ENCODE measurements around the gene NDFIP2. TPM values are rescaled to one million over a fixed set of nuclear protein-coding genes. Genes with fewer than 3 reads are reported as not detected.

NDFIP2 gene
- total RNA-seq, 4 donors from 2014 or later, result 56.9 to 116 (median 83.6) TPM

DNA sequence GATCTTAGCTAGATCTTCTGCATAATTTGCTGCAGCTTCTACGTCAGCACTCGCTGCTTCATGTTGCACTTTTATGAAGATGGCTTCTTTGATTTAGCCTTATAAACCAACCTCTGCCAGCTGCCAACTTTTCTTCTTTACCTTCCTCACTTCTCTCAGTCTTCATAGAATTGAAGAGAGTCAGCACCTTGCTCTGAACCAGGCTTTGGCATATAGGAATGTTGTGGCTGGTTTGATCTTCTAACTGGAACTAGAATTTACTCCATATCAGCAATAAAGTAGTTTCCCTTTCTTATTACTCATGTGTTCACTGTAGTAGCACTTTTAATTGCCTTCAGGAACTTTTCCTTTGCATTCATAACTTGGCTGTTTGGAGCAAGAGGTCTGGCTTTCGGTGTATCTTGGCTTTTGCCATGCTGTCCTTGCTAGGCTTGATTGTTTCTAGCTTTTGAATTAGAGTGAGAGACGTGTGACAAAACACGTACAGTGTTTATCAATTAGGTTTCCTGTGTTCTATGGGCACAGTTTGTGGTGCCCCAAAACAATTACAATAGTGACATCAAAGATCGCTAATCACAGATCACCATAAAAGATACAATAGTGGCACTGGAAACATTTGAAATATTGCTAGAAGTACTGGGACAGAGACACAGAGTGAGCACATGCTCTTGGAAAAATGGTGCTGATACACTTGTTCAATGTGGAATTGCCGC lies 50.7 kb downstream of the NDFIP2 start:
- Histone ChIP-seq H3K4me1 (no peaks in the 10 kb centered on the region), H3K27ac (no peak overlapping the region), H3K4me3 (no peak overlapping the region), H3K27me3 (no peaks in the 10 kb centered on the region), H3K9me3 (no peaks in the 10 kb centered on the region), H3K36me3 (peaks cover 0 to 3% (median 0%) of the 10 kb centered on the region in 4 donors)
- intact Hi-C loops (cut with DNase I; ENCODE audit: low total_unique reads) (no loop called here), in situ Hi-C loops (cut with MboI; ENCODE audit: low pct_ligation_motif_present in 1 of 4, low pct_unique_long_range_greater_than_20kb in 1 of 4, low sequenced_read_pairs in 3 of 4) (loop anchor here in 1 of 4 donors (10.0 kb wide), 1 partner anchor 107 kb away; no protein-coding TSS in a partner anchor)
- TF ChIP-seq POLR2A (IDR thresholded peaks at IDR 0.05), result no peak
- TF ChIP-seq, protein P1, sequence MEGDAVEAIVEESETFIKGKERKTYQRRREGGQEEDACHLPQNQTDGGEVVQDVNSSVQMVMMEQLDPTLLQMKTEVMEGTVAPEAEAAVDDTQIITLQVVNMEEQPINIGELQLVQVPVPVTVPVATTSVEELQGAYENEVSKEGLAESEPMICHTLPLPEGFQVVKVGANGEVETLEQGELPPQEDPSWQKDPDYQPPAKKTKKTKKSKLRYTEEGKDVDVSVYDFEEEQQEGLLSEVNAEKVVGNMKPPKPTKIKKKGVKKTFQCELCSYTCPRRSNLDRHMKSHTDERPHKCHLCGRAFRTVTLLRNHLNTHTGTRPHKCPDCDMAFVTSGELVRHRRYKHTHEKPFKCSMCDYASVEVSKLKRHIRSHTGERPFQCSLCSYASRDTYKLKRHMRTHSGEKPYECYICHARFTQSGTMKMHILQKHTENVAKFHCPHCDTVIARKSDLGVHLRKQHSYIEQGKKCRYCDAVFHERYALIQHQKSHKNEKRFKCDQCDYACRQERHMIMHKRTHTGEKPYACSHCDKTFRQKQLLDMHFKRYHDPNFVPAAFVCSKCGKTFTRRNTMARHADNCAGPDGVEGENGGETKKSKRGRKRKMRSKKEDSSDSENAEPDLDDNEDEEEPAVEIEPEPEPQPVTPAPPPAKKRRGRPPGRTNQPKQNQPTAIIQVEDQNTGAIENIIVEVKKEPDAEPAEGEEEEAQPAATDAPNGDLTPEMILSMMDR (IDR thresholded peaks at IDR 0.05), result no peak
- no peak for TF ChIP-seq EP300 (IDR thresholded peaks at IDR 0.05; ENCODE audit: low read depth)
- TF ChIP-seq POLR2AphosphoS5 (IDR thresholded peaks at IDR 0.05), result no peak
- DNase-seq, result no peak
- 92 to 93% methylated on average over 7 of the region's 7 CpGs for WGBS, 2 donors (ENCODE audit: low coverage in 1 of 2)

GRCh38 chr13:79532576-79532975 lies 51.6 kb downstream of the NDFIP2 start:
- Histone ChIP-seq H3K27ac (no peak overlapping the region), H3K4me3 (no peak overlapping the region), H3K36me3 (peaks cover 0 to 3% (median 0%) of the 10 kb centered on the region in 4 donors), H3K4me1 (no peaks in the 10 kb centered on the region), H3K9me3 (no peaks in the 10 kb centered on the region), H3K27me3 (no peaks in the 10 kb centered on the region)
- TF ChIP-seq EP300 (IDR thresholded peaks at IDR 0.05; ENCODE audit: low read depth) (no peak), POLR2AphosphoS5 (IDR thresholded peaks at IDR 0.05) (no peak), POLR2A (IDR thresholded peaks at IDR 0.05) (no peak)
- TF ChIP-seq, protein P1 (IDR thresholded peaks at IDR 0.05), result no peak
- in situ Hi-C loops (cut with MboI; ENCODE audit: low pct_ligation_motif_present in 1 of 4, low pct_unique_long_range_greater_than_20kb in 1 of 4, low sequenced_read_pairs in 3 of 4) (loop anchor here in 1 of 4 donors (10.0 kb wide), 1 partner anchor 108 kb away; no protein-coding TSS in a partner anchor), intact Hi-C loops (cut with DNase I; ENCODE audit: low total_unique reads) (no loop called here)
- 70 to 89% methylated on average over 2 of the region's 2 CpGs for WGBS, 2 donors (ENCODE audit: low coverage in 1 of 2)
- DNase-seq, result no peak

- in situ Hi-C loops (cut with MboI; ENCODE audit: low pct_ligation_motif_present in 1 of 4, low pct_unique_long_range_greater_than_20kb in 1 of 4, low sequenced_read_pairs in 3 of 4) (loop anchor here in 1 of 4 donors (10.0 kb wide), 1 partner anchor 109 kb away; no protein-coding TSS in a partner anchor), intact Hi-C loops (cut with DNase I; ENCODE audit: low total_unique reads) (no loop called here)
- WGBS, 2 donors (ENCODE audit: low coverage in 1 of 2), result 90 to 93% methylated on average over 5 to 6 of the region's 6 CpGs
- H3K27ac ChIP-seq, result no peak overlapping the region
- peaks cover 0 to 6% (median 0%) of the 10 kb centered on the region in 4 donors for H3K36me3 ChIP-seq
- DNase-seq, result no peak
- H3K4me3 ChIP-seq, result no peak overlapping the region
- H3K9me3 ChIP-seq, result no peaks in the 10 kb centered on the region
- H3K27me3 ChIP-seq, result no peaks in the 10 kb centered on the region
- TF ChIP-seq POLR2AphosphoS5 (IDR thresholded peaks at IDR 0.05), result no peak
- no peak for TF ChIP-seq POLR2A (IDR thresholded peaks at IDR 0.05)
- TF ChIP-seq EP300 (IDR thresholded peaks at IDR 0.05; ENCODE audit: low read depth), result no peak
- TF ChIP-seq, protein P1 (IDR thresholded peaks at IDR 0.05), result no peak
- H3K4me1 ChIP-seq, result no peaks in the 10 kb centered on the region
These were observed 52.9 kb downstream of the NDFIP2 start for GRCh38 chr13:79533781-79534400.

GRCh38 chr13:79534596-79534995 lies 53.6 kb downstream of the NDFIP2 start:
- Histone ChIP-seq H3K27ac (no peak overlapping the region), H3K36me3 (peaks cover 0 to 6% (median 0%) of the 10 kb centered on the region in 4 donors), H3K4me1 (no peaks in the 10 kb centered on the region), H3K9me3 (no peaks in the 10 kb centered on the region), H3K27me3 (no peaks in the 10 kb centered on the region), H3K4me3 (no peak overlapping the region)
- 78 to 83% methylated on average over 4 of the region's 4 CpGs for whole genome bisulfite sequencing, 2 donors (ENCODE audit: low coverage in 1 of 2)
- in situ Hi-C loops (cut with MboI; ENCODE audit: low pct_ligation_motif_present in 1 of 4, low pct_unique_long_range_greater_than_20kb in 1 of 4, low sequenced_read_pairs in 3 of 4) (loop anchor here in 1 of 4 donors (10.0 kb wide), 1 partner anchor 110 kb away; no protein-coding TSS in a partner anchor), intact Hi-C loops (cut with DNase I; ENCODE audit: low total_unique reads) (no loop called here)
- DNase-seq, result no peak
- TF ChIP-seq POLR2A (IDR thresholded peaks at IDR 0.05) (no peak), POLR2AphosphoS5 (IDR thresholded peaks at IDR 0.05) (no peak), EP300 (IDR thresholded peaks at IDR 0.05; ENCODE audit: low read depth) (no peak)
- TF ChIP-seq, protein P1 (IDR thresholded peaks at IDR 0.05), result no peak

All from transverse colon (tissue), 4 donors.